ENCODE data around the gene RPS29. TPM values are rescaled to one million over a fixed set of nuclear protein-coding genes. Genes with fewer than 3 reads are reported as not detected.

The RPS29 gene
- total RNA-seq, 4 donors from 2014 or later: 1,482 to 17,640 (median 3,936) TPM

GRCh38 chr14:49553106-49553505 is 33.1 kb downstream of the RPS29 start:
- TF ChIP-seq CTCF (IDR thresholded peaks at IDR 0.05; ENCODE audit: low read depth): no peak

GRCh38 chr14:49551569-49551968 is 34.6 kb downstream of the RPS29 start:
- no peak for TF ChIP-seq CTCF (IDR thresholded peaks at IDR 0.05; ENCODE audit: low read depth)

- TF ChIP-seq CTCF (IDR thresholded peaks at IDR 0.05; ENCODE audit: low read depth): no peak
Measured at GRCh38 chr14:49550286-49551184, 35.6 kb downstream of the RPS29 start.

- TF ChIP-seq CTCF (IDR thresholded peaks at IDR 0.05; ENCODE audit: low read depth): no peak
Measured at GRCh38 chr14:49549881-49550280, 36.3 kb downstream of the RPS29 start.

DNA sequence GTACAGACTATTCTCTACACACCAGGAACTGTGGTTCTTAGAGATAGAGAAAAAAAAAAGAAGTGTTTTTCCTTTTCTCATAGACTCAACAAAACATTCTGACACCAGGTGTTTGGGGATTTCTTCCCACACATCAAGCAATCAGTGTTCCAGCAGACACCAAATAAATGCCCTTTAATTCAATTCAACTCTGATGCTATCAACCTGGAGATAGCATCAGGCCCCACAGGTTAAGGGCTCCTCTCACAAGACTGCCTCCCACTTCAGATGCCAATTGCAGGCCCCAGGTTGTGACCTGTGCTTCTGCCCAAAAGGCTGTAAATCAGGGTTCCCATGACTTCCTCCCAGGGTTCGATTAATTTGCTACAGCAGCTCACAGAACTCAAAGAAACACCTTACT is 36.7 kb downstream of the RPS29 start:
- no peak for TF ChIP-seq CTCF (IDR thresholded peaks at IDR 0.05; ENCODE audit: low read depth)

DNA sequence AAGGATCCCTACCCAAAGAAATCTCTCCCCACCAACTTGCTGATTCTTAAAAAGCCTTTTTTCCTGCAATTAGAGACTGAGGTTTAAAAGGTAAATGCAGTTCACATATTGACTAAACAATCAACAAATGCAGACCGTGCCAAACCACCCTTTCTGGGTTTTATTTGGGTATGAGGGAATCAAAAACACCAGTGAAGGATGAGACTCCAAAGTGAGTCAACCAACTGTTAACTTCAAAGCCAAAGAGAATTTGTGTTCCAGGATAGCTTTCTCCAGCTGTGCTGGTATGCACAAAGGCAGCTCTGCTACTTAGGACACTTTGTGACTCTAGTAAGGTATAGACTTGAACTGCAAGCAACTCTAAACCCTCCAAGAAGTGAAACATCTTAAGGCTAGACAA is 39.4 kb downstream of the RPS29 start:
- no peak for TF ChIP-seq CTCF (IDR thresholded peaks at IDR 0.05; ENCODE audit: low read depth)

- no peak for TF ChIP-seq CTCF (IDR thresholded peaks at IDR 0.05; ENCODE audit: low read depth)
Measured at GRCh38 chr14:49545716-49546115, 40.5 kb downstream of the RPS29 start.

All from subcutaneous adipose tissue (tissue), 4 donors.